Activated T-helper 1 cell treated with anti-CD3 and anti-CD28 coated beads, Interleukin-12 subunit alpha, Interleukin-12 subunit beta, Interleukin-2, Interleukin-4 antibody, amounts not matched to agents 30 ng/mL and 10 ng/mL and 1 ng/mL, durations not matched to agents 14 hours and 24 hours and 36 hours (primary cell): Measurements from ENCODE around the gene SCMH1. TPM values are rescaled to one million over a fixed set of nuclear protein-coding genes. Genes with fewer than 3 reads are reported as not detected.

ENCODE experiments used
- DNase-seq: peaks from one replicate; pipeline ENCODE4 v3.0.0; 2021; ENCODE audit warnings: low spot score
- H3K27ac Mint-ChIP-seq: one replicate; pipeline ENCODE4 v1.8.0; 2021; ENCODE audit warnings: mild to moderate bottlenecking, mixed read lengths
- H3K27me3 Mint-ChIP-seq: one replicate; pipeline ENCODE4 v1.8.0; 2022; ENCODE audit warnings: mild to moderate bottlenecking, moderate library complexity, mixed read lengths; ENCODE audit not compliant: insufficient read depth
- H3K36me3 Mint-ChIP-seq: one replicate; pipeline ENCODE4 v1.8.0; 2021; ENCODE audit warnings: low read depth, mixed read lengths
- H3K4me1 Mint-ChIP-seq: one replicate; pipeline ENCODE4 v1.8.0; 2021; ENCODE audit warnings: low read depth, mixed read lengths
- H3K4me3 Mint-ChIP-seq: one replicate; pipeline ENCODE4 v1.8.0; 2021; ENCODE audit warnings: mild to moderate bottlenecking, moderate library complexity, mixed read lengths
- H3K9me3 Mint-ChIP-seq: one replicate; pipeline ENCODE4 v1.8.0; 2021; ENCODE audit warnings: mixed read lengths
- intact Hi-C: fragments of 100-400 bp; cut with micrococcal nuclease; formaldehyde crosslinking; loops from one replicate; pipeline ENCODE4 v1.15.1; 2024
- total RNA-seq: library from RNA; stranded (reverse); gene quantifications from 2 replicates; pipeline ENCODE4 v1.2.3, GENCODE V29; 2022

Gene SCMH1
- total RNA-seq, 1 donor from 2014 or later: 18.5 TPM

- peaks cover 63% of the 10 kb centered on the region for H3K4me1 Mint-ChIP-seq
- H3K27ac Mint-ChIP-seq: peak overlapping the region; percentile 69
- no peak for DNase-seq
- intact Hi-C loops: loop anchor here (1.0 to 10.0 kb wide), 5 partner anchors 19 to 940 kb away; partner anchors contain the start of genes CAP1, RLF and SCMH1
- H3K36me3 Mint-ChIP-seq: peaks cover 79% of the 10 kb centered on the region
- no peaks in the 10 kb centered on the region for H3K9me3 Mint-ChIP-seq
- H3K4me3 Mint-ChIP-seq: peak overlapping the region; percentile 55
- H3K27me3 Mint-ChIP-seq: no peaks in the 10 kb centered on the region
These were observed 257.6 kb downstream of the SCMH1 start for GRCh38 chr1:40984531-40984930.

GRCh38 chr1:40984066-40984465 is 258.0 kb downstream of the SCMH1 start:
- Mint-ChIP-seq H3K27ac (peak overlapping the region; percentile 69), H3K4me3 (peak overlapping the region; percentile 55), H3K9me3 (no peaks in the 10 kb centered on the region), H3K4me1 (peaks cover 63% of the 10 kb centered on the region), H3K27me3 (no peaks in the 10 kb centered on the region), H3K36me3 (peaks cover 74% of the 10 kb centered on the region)
- intact Hi-C loops: loop anchor here (1.0 to 10.0 kb wide), 5 partner anchors 19 to 939 kb away; partner anchors contain the start of genes CAP1, RLF and SCMH1
- DNase-seq: no peak

- Mint-ChIP-seq H3K4me3 (peak overlapping the region; percentile 19), H3K4me1 (peaks cover 59% of the 10 kb centered on the region), H3K27ac (peak overlapping the region; percentile 50), H3K36me3 (peaks cover 67% of the 10 kb centered on the region), H3K9me3 (no peaks in the 10 kb centered on the region), H3K27me3 (no peaks in the 10 kb centered on the region)
- intact Hi-C loops: loop anchor here (5.0 to 10.0 kb wide), 3 partner anchors 262 to 938 kb away; partner anchors contain the start of genes CAP1, RLF and SCMH1
- no peak for DNase-seq
These were observed 258.8 kb downstream of the SCMH1 start for GRCh38 chr1:40983286-40983685.

- Mint-ChIP-seq H3K27ac (no peak overlapping the region), H3K27me3 (no peaks in the 10 kb centered on the region), H3K9me3 (no peaks in the 10 kb centered on the region), H3K4me3 (no peak overlapping the region), H3K36me3 (peaks cover 62% of the 10 kb centered on the region), H3K4me1 (peaks cover 59% of the 10 kb centered on the region)
- DNase-seq: no peak
- intact Hi-C loops: loop anchor here (5.0 to 10.0 kb wide), 3 partner anchors 262 to 938 kb away; partner anchors contain the start of genes CAP1, RLF and SCMH1
These were observed 259.4 kb downstream of the SCMH1 start for GRCh38 chr1:40982721-40983120.

- H3K27ac Mint-ChIP-seq: no peak overlapping the region
- H3K4me1 Mint-ChIP-seq: peaks cover 63% of the 10 kb centered on the region
- H3K36me3 Mint-ChIP-seq: peaks cover 54% of the 10 kb centered on the region
These were observed 260.2 kb downstream of the SCMH1 start for GRCh38 chr1:40981691-40982448.

GRCh38 chr1:40980453-40981121 is 261.5 kb downstream of the SCMH1 start:
- intact Hi-C loops: loop anchor here (5.0 to 10.0 kb wide), 3 partner anchors 264 to 936 kb away; partner anchors contain the start of genes CAP1, RLF and SCMH1
- peaks cover 42% of the 10 kb centered on the region for H3K36me3 Mint-ChIP-seq
- H3K27me3 Mint-ChIP-seq: no peaks in the 10 kb centered on the region
- H3K4me1 Mint-ChIP-seq: peaks cover 56% of the 10 kb centered on the region
- peak; percentile 42 for DNase-seq
- H3K9me3 Mint-ChIP-seq: no peaks in the 10 kb centered on the region
- H3K4me3 Mint-ChIP-seq: peak overlapping the region; percentile 90
- H3K27ac Mint-ChIP-seq: peak overlapping the region; percentile 97

More at GRCh38 chr1:40981691-40982448, 260.2 kb downstream of the SCMH1 start:
- peak overlapping the region; percentile 90 for H3K4me3 Mint-ChIP-seq
- H3K27me3 Mint-ChIP-seq: no peaks in the 10 kb centered on the region
- H3K9me3 Mint-ChIP-seq: no peaks in the 10 kb centered on the region
- intact Hi-C loops: loop anchor here (5.0 to 10.0 kb wide), 3 partner anchors 263 to 937 kb away; partner anchors contain the start of genes CAP1, RLF and SCMH1
- no peak for DNase-seq

GRCh38 chr1:40980068-40980452 is 262.0 kb downstream of the SCMH1 start:
- intact Hi-C loops: loop anchor here (5.0 to 10.0 kb wide), 3 partner anchors 265 to 935 kb away; partner anchors contain the start of genes CAP1, RLF and SCMH1

GRCh38 chr1:40979241-40980067 is 262.7 kb downstream of the SCMH1 start, which contains the start of gene CTPS1:
Gene CTPS1 (plus strand): TSS chr1:40979696. CDS start chr1:40983291, 3,595 bp downstream.
- Mint-ChIP-seq H3K4me3 (peak within 1 kb of the TSS; percentile 90), H3K9me3 (no peaks in the 10 kb centered on the region), H3K27me3 (no peaks in the 10 kb centered on the region), H3K4me1 (peaks cover 45% of the 10 kb centered on the region), H3K27ac (peak within 1 kb of the TSS; percentile 97), H3K36me3 (peaks cover 33% of the 10 kb centered on the region)
- peak; percentile 90 for DNase-seq
- intact Hi-C loops: loop anchor here (1.0 to 10.0 kb wide), 7 partner anchors 117 to 1477 kb away; partner anchors contain the start of genes CAP1, CITED4, PPCS and RLF

More at GRCh38 chr1:40980068-40980452, 262.0 kb downstream of the SCMH1 start:
- Mint-ChIP-seq H3K36me3 (peaks cover 37% of the 10 kb centered on the region), H3K4me1 (peaks cover 51% of the 10 kb centered on the region), H3K27ac (peak overlapping the region; percentile 97), H3K4me3 (peak overlapping the region; percentile 90), H3K27me3 (no peaks in the 10 kb centered on the region), H3K9me3 (no peaks in the 10 kb centered on the region)
- DNase-seq: no peak

- H3K27me3 Mint-ChIP-seq: no peaks in the 10 kb centered on the region
- H3K27ac Mint-ChIP-seq: peak overlapping the region; percentile 91
- H3K9me3 Mint-ChIP-seq: no peaks in the 10 kb centered on the region
- peak overlapping the region; percentile 86 for H3K4me3 Mint-ChIP-seq
- no peak for DNase-seq
- intact Hi-C loops: loop anchor here (1.0 to 10.0 kb wide), 4 partner anchors 117 to 1478 kb away; partner anchors contain the start of genes CITED4, PPCS, ZFP69B and ZMYND12
- peaks cover 45% of the 10 kb centered on the region for H3K4me1 Mint-ChIP-seq
- H3K36me3 Mint-ChIP-seq: peaks cover 27% of the 10 kb centered on the region
These were observed 263.2 kb downstream of the SCMH1 start for GRCh38 chr1:40978886-40979240.

GRCh38 chr1:40977716-40978115 is 264.4 kb downstream of the SCMH1 start:
- H3K36me3 Mint-ChIP-seq: peaks cover 18% of the 10 kb centered on the region
- peaks cover 38% of the 10 kb centered on the region for H3K4me1 Mint-ChIP-seq
- no peaks in the 10 kb centered on the region for H3K9me3 Mint-ChIP-seq
- peaks cover 1% of the 10 kb centered on the region for H3K27me3 Mint-ChIP-seq
- H3K4me3 Mint-ChIP-seq: peak overlapping the region; percentile 32
- H3K27ac Mint-ChIP-seq: no peak overlapping the region
- intact Hi-C loops: loop anchor here (2.0 to 10.0 kb wide), 3 partner anchors 170 to 1479 kb away; partner anchors contain the start of genes PPCS, ZFP69B and ZMYND12
- DNase-seq: no peak
